HG02798 (cell line): ENCODE results near the gene NFASC.

Experiments
- ATAC-seq: cut with Tn5 transposase; IDR thresholded peaks from one replicate; pipeline ENCODE4 v1.9.1; 2021; ENCODE audit warnings: mild to moderate bottlenecking; ENCODE audit not compliant: unreplicated experiment, poor library complexity

Gene NFASC

GRCh38 chr1:205054013-205054412 is 183.4 kb downstream of the NFASC start:
- no peak for ATAC-seq

- ATAC-seq, result no peak
Measured at GRCh38 chr1:205056188-205056611, 185.5 kb downstream of the NFASC start.

GRCh38 chr1:205056956-205057568 is 186.4 kb downstream of the NFASC start:
- ATAC-seq, result no peak

- ATAC-seq, result no peak
Measured at GRCh38 chr1:205057808-205058575, 187.3 kb downstream of the NFASC start.

- ATAC-seq, result no peak
Measured at GRCh38 chr1:205058853-205059252, 188.2 kb downstream of the NFASC start.

GRCh38 chr1:205059660-205060059 is 189.0 kb downstream of the NFASC start:
- ATAC-seq, result no peak

- ATAC-seq, result no peak
Measured at GRCh38 chr1:205060746-205061145, 190.1 kb downstream of the NFASC start.

GRCh38 chr1:205061227-205061626 is 190.6 kb downstream of the NFASC start:
- ATAC-seq, result no peak

- no peak for ATAC-seq
Measured at GRCh38 chr1:205061665-205062069, 191.0 kb downstream of the NFASC start.

GRCh38 chr1:205062319-205062718 is 191.7 kb downstream of the NFASC start:
- ATAC-seq, result no peak

GRCh38 chr1:205062895-205063294 is 192.2 kb downstream of the NFASC start:
- ATAC-seq, result no peak

GRCh38 chr1:205064301-205064700 is 193.6 kb downstream of the NFASC start:
- no peak for ATAC-seq

- ATAC-seq, result no peak
Measured at GRCh38 chr1:205064741-205065316, 194.2 kb downstream of the NFASC start.

GRCh38 chr1:205065666-205066065 is 195.0 kb downstream of the NFASC start:
- no peak for ATAC-seq

- no peak for ATAC-seq
Measured at GRCh38 chr1:205066141-205066818, 195.6 kb downstream of the NFASC start.

- no peak for ATAC-seq
Measured at GRCh38 chr1:205067031-205067430, 196.4 kb downstream of the NFASC start.

GRCh38 chr1:205068001-205068400 is 197.3 kb downstream of the NFASC start:
- no peak for ATAC-seq

- no peak for ATAC-seq
Measured at GRCh38 chr1:205068457-205069040, 197.9 kb downstream of the NFASC start.

GRCh38 chr1:205069371-205070125 is 198.9 kb downstream of the NFASC start:
- no peak for ATAC-seq

- ATAC-seq, result no peak
Measured at GRCh38 chr1:205071028-205071409, 200.4 kb downstream of the NFASC start.
